ENCODE results near the gene SDHC. TPM values are rescaled to one million over a fixed set of nuclear protein-coding genes. Genes with fewer than 3 reads are reported as not detected.

Gene SDHC
- total RNA-seq, 4 donors from 2014 or later: 27.1 to 41.8 (median 34.4) TPM

- TF ChIP-seq CTCF (IDR thresholded peaks at IDR 0.05; ENCODE audit: low read depth): no peak
Observed at GRCh38 chr1:161399257-161399998, 85.2 kb downstream of the SDHC start.

GRCh38 chr1:161402446-161402845 lies 88.3 kb downstream of the SDHC start:
- TF ChIP-seq CTCF (IDR thresholded peaks at IDR 0.05; ENCODE audit: low read depth): no peak

- TF ChIP-seq CTCF (IDR thresholded peaks at IDR 0.05; ENCODE audit: low read depth): no peak
Observed at GRCh38 chr1:161404051-161404597, 89.9 kb downstream of the SDHC start.

- TF ChIP-seq CTCF (IDR thresholded peaks at IDR 0.05; ENCODE audit: low read depth): no peak
Observed at GRCh38 chr1:161407451-161407985, 93.3 kb downstream of the SDHC start.

- TF ChIP-seq CTCF (IDR thresholded peaks at IDR 0.05; ENCODE audit: low read depth): no peak
Observed at GRCh38 chr1:161408429-161409052, 94.4 kb downstream of the SDHC start.

Small RNAs within 50 kb of the gene (small RNA-seq; reads per million reads assigned to genes)
- gene AL592295.2 (not detected), gene RNU6-481P (not detected)

Other genes starting within 250 kb of the SDHC start
- gene ARHGAP30, start 244.5 kb upstream of the SDHC start, total RNA-seq: 10 to 100 TPM in 3 of 4 donors, 1 to 10 TPM in 1; 6.0 to 46.9 (median 17.6) TPM
- 1 to 10 TPM in 1 of 4 donors, under 1 TPM in 1, not detected in 2; 0.22 to 2.4 TPM for gene NECTIN4, start 224.8 kb upstream of the SDHC start, total RNA-seq
- gene KLHDC9, start 216.0 kb upstream of the SDHC start, total RNA-seq: 1 to 10 TPM in 2 of 4 donors, under 1 TPM in 1, not detected in 1; 0.68 to 4.8 (median 1.7) TPM
- gene PFDN2, start 196.3 kb upstream of the SDHC start, total RNA-seq: 10 to 100 TPM; 35.0 to 57.1 (median 42.5) TPM
- gene NIT1, start 196.3 kb upstream of the SDHC start, total RNA-seq: 10 to 100 TPM; 20.4 to 41.1 (median 35.3) TPM
- gene DEDD, start 181.7 kb upstream of the SDHC start, total RNA-seq: 10 to 100 TPM; 25.2 to 36.8 (median 36.4) TPM
- 100 to 1,000 TPM in 1 of 4 donors, 10 to 100 TPM in 3; 41.8 to 109 (median 65.4) TPM for gene UFC1, start 160.4 kb upstream of the SDHC start, total RNA-seq
- gene USP21, start 154.9 kb upstream of the SDHC start, total RNA-seq: 10 to 100 TPM in 2 of 4 donors, 1 to 10 TPM in 2; 8.8 to 19.6 (median 11.0) TPM
- 10 to 100 TPM in 3 of 4 donors, 1 to 10 TPM in 1; 7.7 to 28.4 (median 17.8) TPM for gene PPOX, start 148.0 kb upstream of the SDHC start, total RNA-seq
- 10 to 100 TPM; 11.7 to 25.3 (median 19.8) TPM for gene B4GALT3, start 136.9 kb upstream of the SDHC start, total RNA-seq
- gene ADAMTS4, start 115.3 kb upstream of the SDHC start, total RNA-seq: 10 to 100 TPM; 16.8 to 79.3 (median 33.9) TPM
- gene NDUFS2, start 112.0 kb upstream of the SDHC start, total RNA-seq: 100 to 1,000 TPM in 2 of 4 donors, 10 to 100 TPM in 2; 74.7 to 125 (median 106) TPM
- 100 to 1,000 TPM in 3 of 4 donors, 10 to 100 TPM in 1; 39.6 to 510 (median 152) TPM for gene FCER1G, start 99.1 kb upstream of the SDHC start, total RNA-seq
- not detected for gene APOA2, start 90.8 kb upstream of the SDHC start, total RNA-seq
- 10 to 100 TPM in 2 of 4 donors, 1 to 10 TPM in 2; 7.5 to 10.6 (median 9.9) TPM for gene TOMM40L, start 88.3 kb upstream of the SDHC start, total RNA-seq
- gene NR1I3, start 76.2 kb upstream of the SDHC start, total RNA-seq: not detected
- gene PCP4L1, start 55.6 kb upstream of the SDHC start, total RNA-seq: not detected
- gene MPZ, start 4.4 kb upstream of the SDHC start, total RNA-seq: 1 to 10 TPM; 2.4 to 7.8 (median 3.9) TPM
- not detected for gene CFAP126, start 53.5 kb downstream of the SDHC start, total RNA-seq
- 100 to 1,000 TPM in 2 of 4 donors, 10 to 100 TPM in 2; 76.6 to 266 (median 102) TPM for gene FCGR2A, start 191.1 kb downstream of the SDHC start, total RNA-seq
- gene HSPA6, start 210.2 kb downstream of the SDHC start, total RNA-seq: 10 to 100 TPM in 1 of 4 donors, 1 to 10 TPM in 3; 3.6 to 10.2 (median 6.1) TPM
- 100 to 1,000 TPM in 1 of 4 donors, 10 to 100 TPM in 3; 11.7 to 155 (median 20.3) TPM for gene FCGR3A, start 235.4 kb downstream of the SDHC start, total RNA-seq

Data from subcutaneous adipose tissue (tissue), 4 donors.